OCI-LY7 (cell line): ENCODE measurements around the gene MFRP. TPM values are rescaled to one million over a fixed set of nuclear protein-coding genes. Genes with fewer than 3 reads are reported as not detected.

Experiments
- Bru-seq: library from RNA; stranded (reverse); fragments of 400-500 nt; gene quantifications from one replicate; lab custom pipeline; 2021; lab: Mats Ljungman, UMichigan
- BruChase-seq, 2 experiments: library from RNA; stranded (reverse); fragments of 400-500 nt; gene quantifications; one replicate each; lab custom pipeline; 2021; lab: Mats Ljungman, UMichigan
- BruUV-seq: library from RNA; stranded (reverse); fragments of 400-500 nt; replicated peaks from 2 replicates; lab custom pipeline; 2021; lab: Mats Ljungman, UMichigan
- CTCF ChIA-PET: fragments of 300-600 bp; sonication (Branson Sonifier 250); formaldehyde crosslinking; loops from one replicate; lab custom pipeline; 2022; ENCODE audit warnings: antibody characterized with exemption; ENCODE audit not compliant: unreplicated experiment; lab: Charles Lee
- POLR2A ChIA-PET: fragments of 300-600 bp; sonication (Branson Sonifier 250); formaldehyde crosslinking; loops from one replicate; lab custom pipeline; 2022; ENCODE audit warnings: antibody characterized with exemption; lab: Charles Lee
- DNase-seq: peaks from one replicate; pipeline ENCODE4 v3.0.0-alpha.2; 2015; ENCODE audit warnings: low spot score
- H2AFZ ChIP-seq: fragments of 200-600 bp; sonication (generic), shearing (Covaris generic); 2 replicates; pipeline ENCODE4 v1.6.1; 2014; ENCODE audit warnings: mild to moderate bottlenecking, antibody characterized with exemption, low read length, moderate library complexity
- H3K27ac ChIP-seq: fragments of 200-600 bp; sonication (generic); 2 replicates; pipeline ENCODE4 v1.5.1; 2014; ENCODE audit warnings: mixed run types, low read depth, mild to moderate bottlenecking, moderate library complexity, low read length, inconsistent platforms; ENCODE audit not compliant: poor library complexity, severe bottlenecking
- H3K36me3 ChIP-seq: fragments of 200-600 bp; sonication (generic); 2 replicates; pipeline ENCODE4 v1.6.1; 2014; ENCODE audit warnings: mild to moderate bottlenecking, antibody characterized with exemption, low read length, moderate library complexity, mixed read lengths; ENCODE audit not compliant: insufficient read depth
- H3K4me1 ChIP-seq: fragments of 200-600 bp; sonication (generic); 2 replicates; pipeline ENCODE4 v1.5.1; 2014; ENCODE audit warnings: mild to moderate bottlenecking, low read length; ENCODE audit not compliant: insufficient read depth, poor library complexity, severe bottlenecking
- H3K4me2 ChIP-seq: fragments of 200-600 bp; sonication (generic); 2 replicates; pipeline ENCODE4 v1.6.1; 2014; ENCODE audit warnings: mild to moderate bottlenecking, low read length
- H3K4me3 ChIP-seq: fragments of 200-600 bp; sonication (generic); 2 replicates; pipeline ENCODE4 v1.5.1; 2014; ENCODE audit warnings: mild to moderate bottlenecking, low read depth, low read length; ENCODE audit not compliant: poor library complexity, severe bottlenecking
- H3K79me2 ChIP-seq: fragments of 200-600 bp; sonication (generic); 2 replicates; pipeline ENCODE4 v1.6.1; 2016; ENCODE audit warnings: low read depth, mild to moderate bottlenecking, low read length, moderate library complexity, mixed read lengths; ENCODE audit not compliant: insufficient read depth
- H3K9me2 ChIP-seq: fragments of 200-600 bp; sonication (generic); 2 replicates; pipeline ENCODE4 v1.6.1; 2016; ENCODE audit warnings: mild to moderate bottlenecking, low read length, mixed read lengths; ENCODE audit not compliant: insufficient read depth
- H3K9me3 ChIP-seq: fragments of 200-600 bp; sonication (generic); 2 replicates; pipeline ENCODE4 v1.6.1; 2014; ENCODE audit warnings: mild to moderate bottlenecking, mixed run types, low read length, mixed read lengths
- H4K20me1 ChIP-seq: fragments of 200-600 bp; sonication (generic); 2 replicates; pipeline ENCODE4 v1.6.1; 2014; ENCODE audit warnings: mild to moderate bottlenecking, antibody characterized with exemption, low read length, moderate library complexity, mixed read lengths; ENCODE audit not compliant: insufficient read depth
- CTCF ChIP-seq: fragments of 200-600 bp; sonication (generic); conservative IDR thresholded peaks from 2 replicates; pipeline ENCODE4 v1.5.1; 2014; ENCODE audit warnings: mild to moderate bottlenecking, antibody characterized with exemption, low read length, moderate library complexity, mixed read lengths
- EZH2phosphoT487 ChIP-seq: fragments of 200-600 bp; sonication (generic); IDR thresholded peaks from 2 replicates; pipeline ENCODE4 v1.6.1; 2018; ENCODE audit warnings: low read depth, borderline replicate concordance, mild to moderate bottlenecking, mixed run types, antibody characterized with exemption, low read length, moderate library complexity, mixed read lengths
- intact Hi-C: fragments of 100-400 bp; cut with micrococcal nuclease; formaldehyde crosslinking; loops from one replicate; pipeline ENCODE4 v1.10.0; 2022; ENCODE audit not compliant: unreplicated experiment
- long read RNA-seq: library from polyadenylated mRNA; stranded (forward); transcript quantifications from one replicate; pipeline ENCODE4 v2.0.0, GENCODE V29; 2022
- total RNA-seq, 2 experiments: library from RNA; depleted of rRNA in 1 of 2; stranded (reverse); fragments of >200 nt in 1 of 2; shearing (Covaris generic) in 1 of 2; gene quantifications; 2 replicates each; pipeline ENCODE4 v1.2.3, GENCODE V29; 2014 to 2022

MFRP gene
- total RNA-seq (2014; rRNA removed; shearing (Covaris generic)) (not detected in 2 replicates), total RNA-seq (2022) (not detected in 2 replicates), Bru-seq, nascent RNA (not detected), BruChase-seq, experiment 1, labeled RNA remaining after a 6-hour chase (not detected), BruChase-seq, experiment 2, labeled RNA remaining after a 2-hour chase (not detected)
- long read RNA-seq, result 0 reads

DNA sequence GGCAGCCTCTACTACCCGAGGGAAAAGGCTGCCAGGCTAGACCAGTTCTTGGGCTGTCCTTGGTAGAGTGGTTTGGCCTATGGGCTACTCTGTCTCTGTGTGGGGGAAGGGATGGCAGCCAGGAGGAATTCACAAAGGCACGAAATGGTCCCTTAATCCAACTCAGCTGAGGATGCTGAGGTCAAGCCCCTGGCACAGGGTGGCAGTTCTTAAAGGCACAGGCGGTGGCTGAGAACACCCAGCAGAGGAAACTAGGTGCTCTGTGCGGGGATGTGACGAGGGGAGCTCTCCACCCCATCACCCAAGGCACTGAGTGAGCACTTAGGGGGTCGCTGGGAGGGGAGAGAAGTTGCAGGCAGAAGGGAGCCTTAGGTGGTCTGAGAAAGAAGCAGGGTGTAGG lies at the start of gene MFRP:
Gene MFRP, minus strand, starts transcription at position 101 of the 400 bp plus-strand sequence. CDS start 192 bp downstream, outside the sequence.
- CTCF ChIA-PET, result no interaction called here

GRCh38 chr11:119391275-119391674 lies 44.8 kb upstream of the MFRP start:
- H3K36me3 ChIP-seq, result no peaks in the 10 kb centered on the region
- DNase-seq, result no peak
- no peak overlapping the region for H2AFZ ChIP-seq
- H3K9me3 ChIP-seq, result no peaks in the 10 kb centered on the region
- BruUV-seq, result no TSS peak
- ChIA-PET POLR2A (interaction anchor here (0.5 to 0.7 kb wide), 3 partner anchors 44 to 674 kb away, joined by 3 read pairs; no protein-coding TSS in a partner anchor), CTCF (no interaction called here)
- H3K4me1 ChIP-seq, result no peaks in the 10 kb centered on the region
- no peak overlapping the region for H3K4me3 ChIP-seq
- no peaks in the 10 kb centered on the region for H3K9me2 ChIP-seq
- no peaks in the 10 kb centered on the region for H4K20me1 ChIP-seq
- no peak overlapping the region for H3K27ac ChIP-seq
- no peaks in the 10 kb centered on the region for H3K79me2 ChIP-seq
- intact Hi-C loops, result no loop called here
- no peak overlapping the region for H3K4me2 ChIP-seq
- no peak for TF ChIP-seq CTCF
- no peak for TF ChIP-seq EZH2phosphoT487

More for the DNA sequence above, at the start of gene MFRP:
- Histone ChIP-seq H2AFZ (no peak within 1 kb of the TSS), H3K9me2 (no peaks in the 10 kb centered on the region), H3K36me3 (no peaks in the 10 kb centered on the region), H3K4me1 (peaks cover 2% of the 10 kb centered on the region), H4K20me1 (no peaks in the 10 kb centered on the region), H3K9me3 (no peaks in the 10 kb centered on the region), H3K27ac (no peak within 1 kb of the TSS), H3K79me2 (no peaks in the 10 kb centered on the region), H3K4me3 (no peak within 1 kb of the TSS), H3K4me2 (no peak within 1 kb of the TSS)
- DNase-seq, result no peak
- TF ChIP-seq EZH2phosphoT487, result no peak
- no peak for TF ChIP-seq CTCF
- intact Hi-C loops, result no loop called here
- POLR2A ChIA-PET, result no interaction called here
- no TSS peak for BruUV-seq

- H3K9me3 ChIP-seq, result no peaks in the 10 kb centered on the region
- H2AFZ ChIP-seq, result no peak overlapping the region
- no peak overlapping the region for H3K27ac ChIP-seq
- no peaks in the 10 kb centered on the region for H4K20me1 ChIP-seq
- ChIA-PET POLR2A (no interaction called here), CTCF (no interaction called here)
- intact Hi-C loops, result no loop called here
- no peaks in the 10 kb centered on the region for H3K9me2 ChIP-seq
- no peaks in the 10 kb centered on the region for H3K36me3 ChIP-seq
- no peaks in the 10 kb centered on the region for H3K4me1 ChIP-seq
- BruUV-seq, result no TSS peak
- H3K79me2 ChIP-seq, result no peaks in the 10 kb centered on the region
- no peak overlapping the region for H3K4me3 ChIP-seq
- TF ChIP-seq CTCF (peak; percentile 69), EZH2phosphoT487 (no peak)
- H3K4me2 ChIP-seq, result no peak overlapping the region
- peak; percentile 40 for DNase-seq
Observed at GRCh38 chr11:119389611-119390254, 43.2 kb upstream of the MFRP start.
